Neural cell (in vitro differentiated cells): ENCODE results near the gene CFAP58. TPM values are rescaled to one million over a fixed set of nuclear protein-coding genes. Genes with fewer than 3 reads are reported as not detected.

ENCODE experiments used
- H2AFZ ChIP-seq: fragments of 200-600, 300-800 bp; sonication (generic), shearing (Covaris generic); 2 replicates; pipeline ENCODE4 v1.6.0; 2014; ENCODE audit warnings: low read depth, mild to moderate bottlenecking, antibody characterized with exemption, low read length, moderate library complexity
- H3F3A ChIP-seq: fragments of 200-600 bp; shearing (Covaris generic); 2 replicates; pipeline ENCODE4 v1.6.1; 2016; ENCODE audit warnings: mild to moderate bottlenecking, moderate library complexity, mixed read lengths, antibody characterized with exemption, low read length; ENCODE audit not compliant: insufficient read depth, poor library complexity, severe bottlenecking
- H3K27ac ChIP-seq: fragments of 200-600, 300-800 bp; sonication (generic), shearing (Covaris generic); 2 replicates; pipeline ENCODE4 v1.5.1; 2014; ENCODE audit warnings: mild to moderate bottlenecking, low read length, moderate library complexity
- H3K27me3 ChIP-seq: fragments of 300-800, 200-600 bp; sonication (generic), shearing (Covaris generic); 2 replicates; pipeline ENCODE4 v1.6.0; 2014; ENCODE audit warnings: mild to moderate bottlenecking, low read depth, low read length, moderate library complexity; ENCODE audit not compliant: insufficient read depth
- H3K36me3 ChIP-seq: fragments of 300-800, 200-600 bp; sonication (generic), shearing (Covaris generic); 2 replicates; pipeline ENCODE4 v1.5.1; 2014; ENCODE audit warnings: mild to moderate bottlenecking, antibody characterized with exemption, low read length, moderate library complexity; ENCODE audit not compliant: insufficient read depth
- H3K4me2 ChIP-seq: fragments of 300-800, 200-600 bp; sonication (generic), shearing (Covaris generic); 2 replicates; pipeline ENCODE4 v1.6.0; 2014; ENCODE audit warnings: mild to moderate bottlenecking, low read length
- H3K4me3 ChIP-seq: fragments of 300-800, 200-600 bp; sonication (generic), shearing (Covaris generic); 2 replicates; pipeline ENCODE4 v1.5.1; 2014; ENCODE audit warnings: mild to moderate bottlenecking, low read length, moderate library complexity
- H3K79me2 ChIP-seq: fragments of 200-600 bp; shearing (Covaris generic); replicated peaks from 2 replicates; pipeline ENCODE4 v1.6.0; 2014; ENCODE audit warnings: mild to moderate bottlenecking, low read length, moderate library complexity; ENCODE audit not compliant: insufficient read depth
- H3K9ac ChIP-seq: fragments of 300-800, 200-600 bp; sonication (generic), shearing (Covaris generic); 2 replicates; pipeline ENCODE4 v1.6.1; 2016; ENCODE audit warnings: mild to moderate bottlenecking, low read length, mixed read lengths
- H3K9me2 ChIP-seq: fragments of 200-600 bp; shearing (Covaris generic); 2 replicates; pipeline ENCODE4 v1.6.1; 2016; ENCODE audit warnings: mild to moderate bottlenecking, low read length, mixed read lengths; ENCODE audit not compliant: insufficient read depth
- H3K9me3 ChIP-seq: fragments of 200-600, 300-800 bp; sonication (generic), shearing (Covaris generic); 2 replicates; pipeline ENCODE4 v1.6.1; 2016; ENCODE audit warnings: mild to moderate bottlenecking, mixed run types, low read length, moderate library complexity, mixed read lengths
- H4K20me1 ChIP-seq: fragments of 200-600 bp; shearing (Covaris generic); 2 replicates; pipeline ENCODE4 v1.6.1; 2016; ENCODE audit warnings: mild to moderate bottlenecking, mixed run types; ENCODE audit not compliant: insufficient read depth
- EP300 ChIP-seq: fragments of 450-650 bp; conservative IDR thresholded peaks from 2 replicates; pipeline ENCODE4 v1.6.1; 2014; ENCODE audit warnings: antibody characterized with exemption, mild to moderate bottlenecking, moderate library complexity; ENCODE audit not compliant: poor library complexity, severe bottlenecking
- EZH2 ChIP-seq: fragments of 200-600, 300-800 bp; shearing (Covaris generic), sonication (generic); IDR thresholded peaks from 2 replicates; pipeline ENCODE4 v1.6.1; 2014; ENCODE audit warnings: antibody characterized with exemption, low read length, borderline replicate concordance, mild to moderate bottlenecking; ENCODE audit not compliant: insufficient read depth, poor library complexity, severe bottlenecking
- MXI1 ChIP-seq: fragments of 450-650 bp; conservative IDR thresholded peaks from 2 replicates; pipeline ENCODE4 v1.6.1; 2014; ENCODE audit warnings: antibody characterized with exemption, mild to moderate bottlenecking; ENCODE audit not compliant: poor library complexity, severe bottlenecking
- POLR2AphosphoS5 ChIP-seq: IDR thresholded peaks from 2 replicates; pipeline ENCODE4 v1.6.1; 2012
- RAD21 ChIP-seq: fragments of 450-650 bp; conservative IDR thresholded peaks from 2 replicates; pipeline ENCODE4 v1.6.1; 2014; ENCODE audit warnings: antibody characterized with exemption, mild to moderate bottlenecking, moderate library complexity
- REST ChIP-seq: IDR thresholded peaks from 2 replicates; pipeline ENCODE4 v1.6.1; 2012; ENCODE audit warnings: borderline replicate concordance
- SMC3 ChIP-seq: fragments of 450-650 bp; conservative IDR thresholded peaks from 2 replicates; pipeline ENCODE4 v1.6.1; 2014; ENCODE audit warnings: antibody characterized with exemption, mild to moderate bottlenecking, moderate library complexity; ENCODE audit not compliant: poor library complexity
- TAF1 ChIP-seq: IDR thresholded peaks from 2 replicates; pipeline ENCODE4 v1.6.1; 2012; ENCODE audit warnings: low read depth
- polyA plus RNA-seq: library from polyadenylated mRNA; depleted of rRNA; stranded (reverse); fragments of >200 nt; gene quantifications from 2 replicates; pipeline ENCODE4 v1.2.3, GENCODE V29; 2014
- TF ChIP-seq, protein P1 (sequence below): fragments of 450-650 bp; IDR thresholded peaks from 2 replicates; pipeline ENCODE4 v1.5.1; 2014; ENCODE audit warnings: antibody characterized with exemption, mild to moderate bottlenecking, moderate library complexity; ENCODE audit not compliant: poor library complexity, severe bottlenecking

The CFAP58 gene
- polyA plus RNA-seq, 1 donor from 2014 or later = not detected

DNA sequence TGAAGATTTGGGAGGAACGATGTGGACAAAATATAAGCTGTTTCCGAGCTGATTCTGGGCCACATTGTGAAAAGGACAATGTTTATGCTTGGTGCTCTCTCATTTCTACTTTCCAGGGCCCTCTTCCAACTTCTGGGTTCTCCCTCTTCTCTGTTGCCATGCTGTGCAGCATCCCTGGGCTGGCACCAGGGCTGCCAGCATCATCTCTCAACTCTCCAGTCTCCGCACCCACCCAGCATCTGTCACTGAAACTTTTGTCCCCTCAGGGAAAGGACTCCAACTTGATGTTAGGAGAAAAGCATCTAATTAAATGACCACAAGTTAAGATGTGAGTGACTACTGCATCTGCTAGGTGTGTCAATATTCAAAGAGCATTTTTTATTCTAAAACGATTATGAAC, 26.7 kb downstream of the CFAP58 start:
- H3K9me2 ChIP-seq = no peaks in the 10 kb centered on the region
- TF ChIP-seq RAD21 = no peak
- no peak for TF ChIP-seq SMC3
- no peak for TF ChIP-seq REST
- no peak for TF ChIP-seq MXI1
- TF ChIP-seq, protein P1, sequence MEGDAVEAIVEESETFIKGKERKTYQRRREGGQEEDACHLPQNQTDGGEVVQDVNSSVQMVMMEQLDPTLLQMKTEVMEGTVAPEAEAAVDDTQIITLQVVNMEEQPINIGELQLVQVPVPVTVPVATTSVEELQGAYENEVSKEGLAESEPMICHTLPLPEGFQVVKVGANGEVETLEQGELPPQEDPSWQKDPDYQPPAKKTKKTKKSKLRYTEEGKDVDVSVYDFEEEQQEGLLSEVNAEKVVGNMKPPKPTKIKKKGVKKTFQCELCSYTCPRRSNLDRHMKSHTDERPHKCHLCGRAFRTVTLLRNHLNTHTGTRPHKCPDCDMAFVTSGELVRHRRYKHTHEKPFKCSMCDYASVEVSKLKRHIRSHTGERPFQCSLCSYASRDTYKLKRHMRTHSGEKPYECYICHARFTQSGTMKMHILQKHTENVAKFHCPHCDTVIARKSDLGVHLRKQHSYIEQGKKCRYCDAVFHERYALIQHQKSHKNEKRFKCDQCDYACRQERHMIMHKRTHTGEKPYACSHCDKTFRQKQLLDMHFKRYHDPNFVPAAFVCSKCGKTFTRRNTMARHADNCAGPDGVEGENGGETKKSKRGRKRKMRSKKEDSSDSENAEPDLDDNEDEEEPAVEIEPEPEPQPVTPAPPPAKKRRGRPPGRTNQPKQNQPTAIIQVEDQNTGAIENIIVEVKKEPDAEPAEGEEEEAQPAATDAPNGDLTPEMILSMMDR = no peak
- TF ChIP-seq EZH2 = no peak

GRCh38 chr10:104387130-104387888, 33.7 kb downstream of the CFAP58 start:
- no peak overlapping the region for H2AFZ ChIP-seq
- no peaks in the 10 kb centered on the region for H3K36me3 ChIP-seq
- no peak overlapping the region for H3K27ac ChIP-seq
- H3F3A ChIP-seq = no peaks in the 10 kb centered on the region
- H3K9ac ChIP-seq = no peak overlapping the region
- no peak overlapping the region for H3K4me3 ChIP-seq
- TF ChIP-seq EP300 = no peak
- TF ChIP-seq MXI1 = no peak
- TF ChIP-seq EZH2 = no peak
- no peak for TF ChIP-seq REST
- TF ChIP-seq POLR2AphosphoS5 = no peak
- TF ChIP-seq TAF1 = no peak
- no peak for TF ChIP-seq SMC3
- no peak for TF ChIP-seq RAD21
- TF ChIP-seq, protein P1 = no peak
- H3K9me2 ChIP-seq = no peaks in the 10 kb centered on the region
- H3K27me3 ChIP-seq = no peaks in the 10 kb centered on the region
- H3K4me2 ChIP-seq = no peak overlapping the region
- no peaks in the 10 kb centered on the region for H4K20me1 ChIP-seq
- H3K9me3 ChIP-seq = no peaks in the 10 kb centered on the region
- no peaks in the 10 kb centered on the region for H3K79me2 ChIP-seq

More for the DNA sequence above, 26.7 kb downstream of the CFAP58 start:
- Histone ChIP-seq H2AFZ (no peak overlapping the region), H3K9ac (no peak overlapping the region), H3K9me3 (no peaks in the 10 kb centered on the region), H3K27me3 (no peaks in the 10 kb centered on the region), H4K20me1 (no peaks in the 10 kb centered on the region), H3K4me2 (no peak overlapping the region), H3K79me2 (no peaks in the 10 kb centered on the region), H3K4me3 (no peak overlapping the region), H3K27ac (no peak overlapping the region), H3F3A (no peaks in the 10 kb centered on the region), H3K36me3 (no peaks in the 10 kb centered on the region)
